GM19397 (cell line): ENCODE measurements around the gene ESRRA.

Experiments
- ATAC-seq: cut with Tn5 transposase; IDR thresholded peaks from one replicate; pipeline ENCODE4 v1.9.1; 2021; ENCODE audit warnings: mild to moderate bottlenecking, moderate library complexity; ENCODE audit not compliant: unreplicated experiment

Gene ESRRA

DNA sequence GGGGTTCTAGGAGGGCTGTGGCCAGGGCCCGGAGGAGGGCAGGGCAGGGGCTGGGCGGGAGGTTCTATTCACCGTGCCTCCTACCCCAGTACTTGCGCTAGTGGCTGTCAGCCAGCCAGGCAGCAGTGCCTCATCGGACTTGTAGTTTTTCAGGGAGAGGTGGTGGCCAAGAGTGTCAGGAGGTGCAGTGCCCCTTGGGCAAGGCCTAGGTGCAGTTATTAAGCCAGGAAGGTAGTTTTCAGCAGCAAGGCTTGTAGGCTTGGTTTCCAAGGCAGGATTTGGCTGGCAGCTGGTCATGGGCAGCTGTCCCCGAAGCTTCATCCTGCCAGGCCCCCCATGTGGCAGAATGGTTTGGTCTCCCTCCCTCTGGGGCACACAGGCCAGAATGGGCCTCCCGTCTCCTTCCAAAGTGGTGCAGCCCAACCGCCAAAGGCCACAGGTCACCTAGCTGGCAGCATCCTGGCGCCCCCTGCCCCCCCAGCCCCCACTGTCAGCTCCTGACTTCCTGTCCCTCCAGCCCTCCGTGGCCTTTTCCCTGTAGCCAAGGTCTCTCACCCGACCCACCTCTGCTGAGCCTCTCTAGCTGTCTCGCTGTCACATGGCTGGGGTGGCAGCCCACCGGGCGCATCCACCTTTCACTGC is 43.2 kb downstream of the ESRRA start:
- ATAC-seq: no peak

DNA sequence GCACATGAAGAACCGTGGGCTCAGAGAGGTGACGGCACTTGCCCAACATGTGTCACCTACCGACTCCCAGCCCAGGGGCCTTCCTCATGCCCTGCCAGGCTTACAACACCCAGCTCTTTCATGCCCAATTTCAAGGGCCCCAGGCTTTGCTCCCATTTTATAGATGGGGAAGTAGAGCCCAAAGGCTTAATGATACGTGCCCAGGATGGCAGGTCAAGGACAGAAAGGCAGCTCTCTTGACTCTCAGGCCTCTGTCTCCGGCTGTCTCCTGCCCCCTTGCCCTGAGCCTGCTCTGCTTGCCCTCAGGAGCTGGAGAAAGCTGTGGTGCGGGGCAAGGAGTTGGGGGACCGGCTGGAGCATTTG is 43.7 kb downstream of the ESRRA start:
- ATAC-seq: no peak

DNA sequence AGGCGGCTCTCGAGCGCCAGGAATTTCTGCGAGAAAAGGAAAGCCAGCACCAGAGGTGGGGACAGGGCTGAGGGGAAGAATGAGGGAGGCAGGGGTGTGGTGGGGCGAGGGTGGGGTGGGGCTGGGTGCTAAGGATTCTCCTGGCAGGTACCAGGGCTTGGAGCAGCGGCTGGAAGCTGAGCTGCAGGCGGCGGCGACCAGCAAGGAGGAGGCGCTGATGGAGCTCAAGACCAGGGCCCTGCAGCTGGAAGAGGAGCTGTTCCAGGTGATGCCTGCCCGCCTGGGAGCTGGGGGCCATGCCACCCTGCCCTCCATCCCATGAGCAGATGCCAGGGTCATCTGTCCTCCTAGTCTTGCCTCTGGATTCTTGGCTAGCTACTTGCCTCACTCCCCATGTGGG is 44.1 kb downstream of the ESRRA start:
- ATAC-seq: no peak

DNA sequence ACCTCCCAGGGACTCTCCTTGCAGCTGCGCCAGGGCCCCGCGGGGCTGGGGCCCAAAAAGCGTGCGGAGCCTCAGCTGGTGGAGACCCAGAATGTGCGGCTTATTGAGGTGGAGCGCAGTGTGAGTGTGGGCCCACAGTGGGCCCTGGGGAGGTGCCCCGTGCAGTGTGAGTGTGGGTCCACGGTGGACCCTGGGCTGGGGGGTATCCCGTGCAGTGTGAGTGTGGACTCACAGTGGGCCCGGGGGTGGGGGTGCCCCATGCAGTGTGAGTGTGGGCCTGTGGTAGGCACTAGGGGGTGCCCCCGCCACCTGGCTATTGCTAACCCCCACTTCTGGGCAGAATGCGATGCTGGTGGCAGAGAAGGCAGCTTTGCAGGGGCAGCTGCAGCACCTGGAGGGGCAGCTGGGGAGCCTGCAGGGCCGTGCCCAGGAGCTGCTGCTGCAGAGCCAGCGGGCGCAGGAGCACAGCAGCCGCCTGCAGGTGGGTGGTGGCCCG is 45.9 kb downstream of the ESRRA start:
- no peak for ATAC-seq

DNA sequence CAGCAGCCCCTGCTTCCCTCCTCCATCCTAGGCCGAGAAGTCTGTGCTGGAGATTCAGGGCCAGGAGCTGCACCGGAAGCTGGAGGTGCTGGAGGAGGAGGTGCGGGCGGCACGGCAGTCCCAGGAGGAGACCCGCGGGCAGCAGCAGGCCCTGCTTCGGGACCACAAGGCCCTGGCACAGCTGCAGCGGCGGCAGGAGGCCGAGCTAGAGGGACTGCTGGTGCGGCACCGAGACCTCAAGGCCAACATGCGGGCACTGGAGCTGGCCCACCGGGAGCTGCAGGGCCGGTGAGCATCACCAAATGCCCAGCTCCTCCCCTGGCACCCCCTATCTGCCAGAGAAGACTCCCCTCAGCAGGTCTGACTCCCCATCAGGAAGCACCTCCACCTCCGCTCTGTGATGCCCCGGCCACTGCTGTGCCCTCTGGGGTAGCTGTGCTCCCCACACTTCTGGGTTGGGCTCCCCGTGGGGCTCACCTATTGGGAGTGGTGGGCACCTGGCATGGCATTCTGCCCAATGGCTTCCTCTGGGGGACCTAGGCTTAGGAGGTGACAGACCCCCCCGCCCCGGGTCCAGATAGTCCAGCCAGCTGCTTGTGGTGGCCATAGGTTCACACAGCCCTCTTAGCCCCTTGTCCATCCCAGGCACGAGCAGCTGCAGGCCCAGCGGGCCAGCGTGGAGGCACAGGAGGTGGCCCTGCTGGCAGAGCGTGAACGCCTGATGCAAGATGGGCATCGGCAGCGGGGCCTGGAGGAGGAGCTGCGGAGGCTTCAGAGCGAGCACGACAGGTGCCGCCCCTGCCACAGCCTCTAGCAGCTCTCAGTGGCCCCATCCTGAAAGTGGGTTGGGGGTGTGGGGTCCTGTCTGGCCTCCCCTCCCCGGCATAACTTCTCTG is 47.0 kb downstream of the ESRRA start:
- no peak for ATAC-seq

DNA sequence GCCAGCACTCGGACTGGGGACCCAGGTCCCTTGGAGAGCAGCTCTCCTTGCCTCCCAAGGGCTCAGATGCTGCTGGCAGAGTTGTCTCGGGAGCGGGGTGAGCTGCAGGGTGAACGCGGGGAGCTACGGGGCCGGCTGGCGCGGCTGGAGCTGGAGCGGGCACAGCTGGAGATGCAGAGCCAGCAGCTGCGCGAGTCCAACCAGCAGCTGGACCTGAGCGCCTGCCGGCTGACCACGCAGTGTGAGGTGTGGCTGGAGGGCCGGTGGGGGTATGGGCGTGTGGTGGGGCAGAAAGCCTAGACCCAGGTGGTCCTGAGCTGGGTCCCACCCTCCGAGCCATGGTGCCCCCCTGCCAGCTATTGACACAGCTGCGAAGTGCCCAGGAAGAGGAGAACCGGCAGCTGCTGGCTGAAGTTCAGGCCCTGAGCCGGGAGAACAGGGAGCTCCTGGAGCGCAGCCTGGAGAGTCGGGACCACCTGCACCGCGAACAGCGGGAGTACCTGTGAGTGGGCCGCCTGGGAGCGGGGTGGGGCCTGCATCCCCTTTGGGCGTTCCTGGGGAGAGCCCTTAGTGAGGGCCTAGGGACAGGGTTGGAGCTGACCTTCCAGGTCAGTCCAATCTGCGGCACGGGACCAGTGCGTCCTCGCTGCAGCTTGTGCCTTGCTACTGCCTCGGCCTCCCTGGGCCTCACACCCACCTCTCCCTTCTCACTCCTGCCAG is 47.8 kb downstream of the ESRRA start:
- ATAC-seq: no peak

DNA sequence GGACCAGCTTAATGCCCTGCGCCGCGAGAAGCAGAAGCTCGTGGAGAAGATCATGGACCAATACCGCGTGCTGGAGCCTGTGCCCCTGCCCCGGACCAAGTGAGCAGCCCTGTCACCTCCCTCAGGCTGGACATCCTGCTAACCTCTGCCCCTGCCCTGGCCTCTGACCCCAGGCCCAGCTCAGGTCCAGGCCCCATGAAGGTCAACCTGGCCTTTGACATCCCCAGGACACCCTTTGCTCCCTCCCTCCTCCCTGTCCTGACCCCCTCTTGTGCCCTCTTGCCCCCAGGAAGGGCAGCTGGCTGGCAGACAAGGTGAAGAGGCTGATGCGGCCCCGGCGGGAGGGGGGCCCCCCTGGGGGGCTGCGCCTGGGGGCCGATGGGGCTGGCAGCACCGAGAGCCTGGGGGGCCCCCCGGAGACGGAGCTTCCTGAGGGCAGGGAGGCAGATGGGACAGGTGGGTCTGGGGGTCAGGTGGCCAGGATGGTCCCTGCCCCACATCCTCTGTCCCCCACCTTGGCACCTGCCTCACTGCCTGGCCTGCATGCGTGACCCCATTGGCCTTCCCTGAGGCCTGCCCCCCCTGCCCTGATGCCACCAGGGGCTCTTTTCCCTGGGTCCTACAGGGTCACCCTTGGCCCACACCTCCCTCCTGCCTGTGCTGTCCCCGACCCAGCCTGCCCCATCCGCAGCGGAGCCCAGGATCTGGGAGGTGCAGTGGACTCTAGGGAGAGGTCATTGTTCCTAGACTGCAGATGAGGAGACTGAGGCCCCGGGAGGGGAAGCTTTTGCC is 48.6 kb downstream of the ESRRA start:
- no peak for ATAC-seq

DNA sequence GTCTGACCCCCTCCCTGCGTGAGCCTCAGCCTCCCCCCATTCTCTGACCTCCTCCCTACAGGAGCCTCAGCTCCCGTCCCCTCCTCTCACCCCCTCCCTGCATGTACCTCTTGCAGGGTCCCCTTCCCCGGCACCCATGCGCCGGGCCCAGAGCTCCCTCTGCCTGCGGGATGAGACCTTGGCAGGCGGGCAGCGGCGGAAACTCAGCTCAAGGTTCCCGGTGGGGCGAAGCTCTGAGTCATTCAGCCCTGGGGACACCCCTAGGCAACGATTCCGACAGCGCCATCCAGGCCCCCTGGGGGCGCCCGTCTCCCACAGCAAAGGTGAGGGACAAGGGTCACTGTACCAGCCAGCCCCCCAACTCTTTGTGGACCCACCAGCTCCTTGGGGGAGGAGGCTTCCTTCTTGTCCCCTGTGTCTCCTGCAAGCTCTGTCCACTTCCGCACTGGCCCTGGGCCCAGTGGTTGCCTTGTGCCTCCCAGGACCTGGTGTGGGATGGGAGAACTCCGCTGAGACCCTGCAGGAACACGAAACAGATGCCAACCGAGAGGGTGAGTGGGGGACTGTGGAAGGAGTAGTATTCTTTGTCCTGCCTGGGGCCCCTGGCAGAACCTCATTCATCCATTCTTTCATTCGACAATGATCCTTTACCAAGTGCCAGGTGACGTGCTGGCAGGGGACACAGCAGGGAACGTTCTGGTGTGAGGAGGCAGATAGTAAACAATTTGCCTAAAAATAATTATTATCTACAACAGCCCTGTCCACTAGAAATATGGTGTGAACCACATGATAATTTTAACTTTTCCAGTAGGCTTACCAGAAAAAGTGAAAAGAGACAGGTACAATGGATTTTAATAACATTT is 50.0 kb downstream of the ESRRA start:
- no peak for ATAC-seq

DNA sequence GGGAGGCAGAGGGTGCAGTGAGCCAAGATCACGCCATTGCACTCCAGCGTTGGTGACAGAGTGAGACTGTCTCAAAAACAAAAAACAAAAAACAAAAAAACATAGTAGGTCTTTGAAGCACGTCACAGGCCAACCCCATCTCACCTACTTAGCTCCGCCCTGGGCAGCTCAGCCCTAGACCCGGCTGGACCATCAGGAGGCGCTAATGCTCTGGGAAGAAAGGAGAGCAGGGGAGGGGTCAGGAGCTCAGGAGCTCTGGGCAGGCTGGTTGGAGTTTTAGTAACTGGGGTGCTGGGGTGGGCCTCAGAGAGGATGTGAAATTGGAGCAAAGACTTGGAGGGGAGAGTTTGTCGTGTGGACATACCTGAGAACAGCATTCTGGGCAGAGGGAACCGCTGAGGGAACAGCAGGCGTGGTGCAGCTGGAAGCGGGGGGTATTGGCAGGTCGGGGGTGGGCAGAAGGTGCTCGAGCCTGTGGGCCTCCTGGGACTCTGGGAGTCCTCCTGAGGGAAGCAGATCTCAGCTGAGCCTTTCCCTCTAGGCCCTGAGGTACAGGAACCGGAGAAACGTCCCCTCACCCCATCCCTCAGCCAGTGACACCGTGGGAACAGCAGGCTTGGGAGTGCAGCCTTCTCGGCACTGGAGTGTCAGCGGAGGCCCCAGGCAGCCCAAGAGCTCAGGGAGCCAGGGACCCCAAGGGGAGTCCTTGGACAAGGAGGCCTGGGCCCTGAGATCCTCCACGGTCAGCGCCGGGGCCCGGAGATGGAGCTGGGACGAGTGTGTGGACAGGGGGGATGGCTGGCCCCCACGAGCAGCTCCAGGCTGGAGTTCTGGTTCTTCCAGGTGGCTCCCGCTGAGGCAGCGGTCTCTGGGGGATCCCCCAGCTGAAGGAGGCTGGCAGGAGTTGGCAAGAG is 51.4 kb downstream of the ESRRA start:
- no peak for ATAC-seq

DNA sequence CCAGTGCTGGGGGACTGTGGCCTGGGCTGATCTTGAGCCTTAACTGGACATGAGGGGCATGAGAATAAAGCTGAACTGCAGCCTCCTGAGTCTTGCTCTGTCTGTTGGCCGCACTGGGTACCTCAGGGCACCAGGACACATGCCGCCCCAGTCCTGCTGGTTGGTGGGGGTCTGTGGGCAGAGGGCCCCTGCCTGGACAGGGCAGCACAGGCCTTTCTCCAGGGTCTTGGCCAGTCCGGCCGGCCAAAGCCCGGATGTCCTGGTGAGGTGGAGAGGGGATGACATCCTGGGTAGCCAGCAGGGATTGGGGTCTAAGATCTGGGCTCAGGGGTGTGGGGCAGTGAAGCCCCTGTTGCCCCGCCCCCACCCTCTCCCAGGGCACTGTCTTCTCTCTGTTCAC is 52.1 kb downstream of the ESRRA start:
- ATAC-seq: no peak

DNA sequence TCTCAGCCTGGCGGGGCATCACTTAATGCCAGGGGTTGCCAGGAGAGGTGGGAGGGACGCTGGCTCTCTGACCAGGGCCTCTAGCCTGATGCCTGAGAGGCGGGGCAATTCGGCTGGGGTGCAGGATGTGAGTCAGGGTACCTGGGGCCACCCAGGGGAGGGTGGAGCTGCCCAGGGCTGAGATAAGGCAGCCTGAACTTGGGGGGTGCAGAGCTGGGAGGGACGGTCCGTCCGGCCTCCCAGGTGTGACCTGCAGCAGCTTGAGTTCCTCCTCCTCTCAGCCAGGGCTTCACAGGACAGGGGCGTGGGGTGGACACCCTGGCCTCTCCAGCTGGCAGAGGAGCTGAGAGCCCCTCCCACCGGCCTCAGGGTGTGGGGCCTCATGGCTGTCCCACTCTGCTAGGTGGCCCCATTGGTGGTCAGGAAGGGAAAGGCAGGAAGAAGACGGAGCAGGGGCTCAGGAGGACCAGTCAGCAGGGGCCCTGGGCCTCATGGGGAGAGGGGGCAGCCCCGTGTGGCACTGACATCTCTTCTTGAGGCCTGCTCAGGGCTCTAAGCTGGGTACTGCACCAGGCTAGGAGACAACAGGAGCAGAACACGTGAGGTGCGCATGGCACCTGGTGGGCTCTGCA is 52.7 kb downstream of the ESRRA start:
- ATAC-seq: no peak

DNA sequence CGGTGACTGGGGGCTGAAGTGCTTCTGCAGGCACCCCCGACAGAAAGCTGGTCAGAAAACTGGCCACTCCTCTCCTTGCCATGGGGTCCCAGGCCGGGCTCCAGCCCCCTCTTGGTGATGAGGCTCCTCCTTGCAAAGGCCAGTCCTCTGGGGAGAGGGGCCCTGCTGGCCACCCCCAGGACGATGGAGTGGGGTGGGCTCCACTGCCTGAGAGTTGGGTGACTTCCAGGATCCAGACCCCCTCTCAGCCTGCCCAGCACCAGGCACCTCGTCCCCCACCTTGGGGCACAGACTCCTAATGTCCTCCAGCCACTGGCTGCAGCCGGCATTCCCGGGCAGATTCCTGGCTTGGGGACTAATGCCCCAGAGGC is 53.2 kb downstream of the ESRRA start:
- no peak for ATAC-seq

DNA sequence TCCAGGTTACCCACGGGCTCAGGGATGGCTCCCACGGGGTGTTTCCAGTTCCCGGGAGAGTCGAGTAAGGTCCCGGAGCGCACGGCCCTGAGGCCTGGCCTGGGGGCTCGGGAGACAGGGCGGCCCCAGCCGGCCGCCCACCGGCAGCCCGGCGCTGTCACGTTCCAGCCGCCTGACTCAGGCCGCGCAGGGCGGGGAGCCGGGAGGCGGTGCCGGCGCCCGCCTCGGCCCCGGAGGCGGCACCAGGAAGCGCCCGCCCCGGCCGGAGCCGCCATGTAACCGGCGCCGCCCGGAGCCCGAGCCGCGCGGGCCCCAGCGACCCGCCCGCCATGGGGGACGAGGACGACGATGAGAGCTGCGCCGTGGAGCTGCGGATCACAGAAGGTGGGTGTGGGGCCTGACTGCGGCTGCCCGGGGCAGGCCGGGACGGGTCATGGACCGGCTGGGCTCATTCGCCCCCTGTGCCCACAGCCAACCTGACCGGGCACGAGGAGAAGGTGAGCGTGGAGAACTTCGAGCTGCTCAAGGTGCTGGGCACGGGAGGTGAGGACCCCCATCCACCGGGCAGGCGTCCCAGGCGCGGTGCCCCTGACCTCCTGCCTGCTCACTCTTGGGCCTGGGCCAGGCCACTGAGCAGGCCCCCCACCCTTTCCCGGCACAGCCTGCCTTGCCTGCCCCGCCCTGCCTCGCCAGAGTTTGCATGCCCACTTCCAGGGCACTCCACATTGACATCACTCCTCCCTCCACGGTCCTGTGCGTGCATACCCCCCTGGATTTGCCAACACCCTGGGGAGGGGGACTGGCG is 53.8 kb downstream of the ESRRA start, which contains the start of gene RPS6KA4:
Gene RPS6KA4, plus strand, starts transcription at position 256 of the 805 bp plus-strand sequence. Its CDS starts 74 bp downstream, at position 330.
- ATAC-seq: peak; percentile 72

DNA sequence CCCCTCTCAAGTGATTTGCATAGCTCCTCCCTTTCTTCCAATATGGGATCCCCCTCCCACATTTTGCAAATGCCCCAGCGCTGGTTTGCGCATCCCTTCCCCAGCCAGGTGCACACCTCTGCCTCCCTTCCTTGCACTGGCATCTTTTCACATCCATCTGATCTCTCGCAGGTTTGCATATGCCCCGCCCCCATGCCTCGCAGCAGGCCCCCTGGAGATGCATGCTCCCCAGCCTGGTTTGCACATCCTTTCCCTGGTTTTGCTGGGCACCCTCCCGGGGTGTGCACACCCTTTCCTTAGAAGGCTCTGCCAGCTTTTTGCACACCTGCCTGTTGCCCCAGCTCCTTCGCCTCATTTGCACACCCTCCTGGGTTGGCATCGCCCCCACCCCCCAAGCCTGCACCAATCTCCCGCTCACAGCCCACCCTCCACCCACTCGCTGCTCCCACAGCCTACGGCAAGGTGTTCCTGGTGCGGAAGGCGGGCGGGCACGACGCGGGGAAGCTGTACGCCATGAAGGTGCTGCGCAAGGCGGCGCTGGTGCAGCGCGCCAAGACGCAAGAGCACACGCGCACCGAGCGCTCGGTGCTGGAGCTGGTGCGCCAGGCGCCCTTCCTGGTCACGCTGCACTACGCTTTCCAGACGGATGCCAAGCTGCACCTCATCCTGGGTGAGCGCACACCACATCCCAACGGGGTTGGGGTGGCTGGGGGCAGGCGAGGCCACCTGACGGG is 54.6 kb downstream of the ESRRA start:
- ATAC-seq: no peak

DNA sequence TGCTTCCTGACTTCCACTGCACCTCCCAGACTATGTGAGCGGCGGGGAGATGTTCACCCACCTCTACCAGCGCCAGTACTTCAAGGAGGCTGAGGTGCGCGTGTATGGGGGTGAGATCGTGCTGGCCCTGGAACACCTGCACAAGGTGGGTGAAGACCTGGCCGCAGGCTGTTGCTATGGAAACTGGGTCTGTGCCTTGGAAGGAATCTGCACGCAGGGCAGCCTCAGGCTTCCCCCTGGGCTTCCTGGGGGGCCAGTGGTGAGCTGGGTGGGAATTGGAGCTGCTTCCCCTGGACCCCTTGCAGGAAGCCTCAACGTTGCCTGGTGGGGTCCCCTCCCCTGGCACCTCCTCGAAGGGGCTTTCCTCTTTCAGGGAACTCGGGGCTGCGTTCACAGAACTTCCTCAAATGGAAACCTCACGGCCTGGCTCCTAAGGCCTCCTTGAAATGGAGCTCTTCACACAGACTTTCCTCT is 55.2 kb downstream of the ESRRA start:
- ATAC-seq: no peak

DNA sequence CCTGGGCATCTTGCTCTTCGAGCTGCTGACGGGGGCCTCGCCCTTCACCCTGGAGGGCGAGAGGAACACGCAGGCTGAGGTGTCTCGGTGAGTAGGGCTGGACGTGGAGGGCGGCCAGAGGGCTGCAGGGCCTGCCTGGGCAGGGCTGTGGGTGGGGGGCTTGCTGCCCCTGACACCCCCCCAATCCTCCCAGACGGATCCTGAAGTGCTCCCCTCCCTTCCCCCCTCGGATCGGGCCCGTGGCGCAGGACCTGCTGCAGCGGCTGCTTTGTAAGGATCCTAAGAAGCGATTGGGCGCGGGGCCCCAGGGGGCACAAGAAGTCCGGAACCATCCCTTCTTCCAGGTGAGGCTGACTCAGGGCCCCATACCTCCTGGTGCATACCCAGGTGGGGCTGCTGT is 56.3 kb downstream of the ESRRA start:
- ATAC-seq: no peak

DNA sequence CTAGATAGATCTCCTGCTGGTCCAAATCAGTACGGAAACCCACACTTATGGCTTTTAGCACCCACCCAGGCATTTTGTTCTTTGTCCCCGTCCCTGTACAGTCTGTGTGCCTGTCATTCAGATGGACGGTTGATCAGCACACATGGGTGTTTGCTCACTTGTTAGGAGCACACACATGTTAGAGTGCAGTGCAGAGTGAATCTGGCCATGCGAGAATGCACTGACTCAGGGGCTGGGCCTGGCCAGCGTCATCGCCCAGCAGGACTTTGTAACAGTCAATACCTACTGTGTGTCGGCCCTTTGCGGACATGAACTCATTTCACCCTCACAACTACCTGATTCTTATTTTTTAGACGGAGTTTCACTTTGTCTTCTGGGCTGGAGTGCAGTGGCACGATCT is 57.0 kb downstream of the ESRRA start:
- no peak for ATAC-seq
